Measurements from ENCODE around the gene SLC13A2. TPM values are rescaled to one million over a fixed set of nuclear protein-coding genes. Genes with fewer than 3 reads are reported as not detected.

SLC13A2 gene
- total and polyA plus RNA-seq, 2 of the 4 experiments (the other 2 are of a cell fraction): not detected

- Histone ChIP-seq H3K27me3 (ENCODE audit: control insufficient read depth, insufficient read depth, low read length) (peaks cover 12% of the 10 kb centered on the region), H3K9me3 (ENCODE audit: control insufficient read depth, insufficient read depth, low read length) (no peaks in the 10 kb centered on the region), H3K4me1 (ENCODE audit: control insufficient read depth, insufficient read depth, low read length) (peaks cover 25% of the 10 kb centered on the region), H3K4me2 (ENCODE audit: low read depth, low read length) (no peak overlapping the region), H2AK9ac (replicated peaks; ENCODE audit: low read depth, low read length, poor library complexity) (no peak overlapping the region), H3K4ac (ENCODE audit: low read depth, low read length) (no peak overlapping the region), H2AFZ (replicated peaks; ENCODE audit: low read length, poor library complexity) (no peak overlapping the region), H4K5ac (ENCODE audit: low read depth, low read length) (no peak overlapping the region), H3K9ac (ENCODE audit: low read depth, low read length) (no peak overlapping the region), H2BK5ac (ENCODE audit: low read depth, low read length, poor library complexity, severe bottlenecking) (no peak overlapping the region), H3K27ac (ENCODE audit: insufficient read depth, low read length) (no peak overlapping the region), H3K56ac (ENCODE audit: extremely low read depth, insufficient read depth, low read length) (no peak overlapping the region), H3K36me3 (ENCODE audit: control insufficient read depth, insufficient read depth, low read length) (no peaks in the 10 kb centered on the region), H3K9me1 (ENCODE audit: insufficient read depth, low read length) (peaks cover 8% of the 10 kb centered on the region), H4K20me1 (ENCODE audit: insufficient read depth, low read length) (no peaks in the 10 kb centered on the region), H4K8ac (ENCODE audit: low read depth in 2 of 2, low read length in 2 of 2) (no peak overlapping the region), H2BK20ac (ENCODE audit: low read depth, low read length) (no peak overlapping the region), H3K23ac (ENCODE audit: low read depth, low read length) (no peak overlapping the region), H2AK5ac (ENCODE audit: low read depth, low read length) (no peak overlapping the region), H3K14ac (replicated peaks; ENCODE audit: low read depth, low read length) (no peak overlapping the region), H2BK15ac (ENCODE audit: low read depth, low read length) (no peak overlapping the region), H3K4me3 (ENCODE audit: insufficient read depth, low read depth, low read length) (no peak overlapping the region), H3K18ac (ENCODE audit: low read depth, low read length) (no peak overlapping the region), H4K91ac (ENCODE audit: insufficient read depth, low read depth, low read length) (no peak overlapping the region), H3K79me1 (ENCODE audit: low read depth in 1 of 2, low read length in 2 of 2) (no peaks in the 10 kb centered on the region), H2BK120ac (ENCODE audit: low read depth, low read length) (no peak overlapping the region)
- ChIA-PET POLR2A (ENCODE audit: unreplicated experiment) (no interaction called here), CTCF (no interaction called here)
- in situ Hi-C loops (cut with MboI; ENCODE audit: low sequenced_read_pairs) (no loop called here), intact Hi-C loops (cut with micrococcal nuclease) (no loop called here), dilution Hi-C loops (cut with HindIII; ENCODE audit: low sequenced_read_pairs, unreplicated experiment) (no loop called here)
- ATAC-seq (ENCODE audit: low read depth): no peak
- BruUV-seq (replicated peaks): no TSS peak
- WGBS, 2 experiments (ENCODE audit: extremely low coverage in 2 of 2, insufficient read length in 1 of 2): no CpG with 5 or more reads among the region's 3 CpGs
- TF ChIP-seq RFX5 (IDR thresholded peaks at IDR 0.05; ENCODE audit: low read depth, low read length) (no peak), POLR2A (IDR thresholded peaks at IDR 0.05; ENCODE audit: low read depth, low read length) (no peak), FOS (IDR thresholded peaks at IDR 0.05; ENCODE audit: low read depth, low read length) (no peak), RAD21 (IDR thresholded peaks at IDR 0.05; ENCODE audit: low read length) (no peak), CEBPB (IDR thresholded peaks at IDR 0.05; ENCODE audit: low read depth, low read length) (no peak), USF2 (IDR thresholded peaks at IDR 0.05; ENCODE audit: low read depth, low read length) (no peak), MXI1 (IDR thresholded peaks at IDR 0.05; ENCODE audit: borderline replicate concordance, low read depth, low read length) (no peak), SMC3 (IDR thresholded peaks at IDR 0.05; ENCODE audit: low read depth, low read length) (no peak), CTCF (conservative IDR thresholded peaks at IDR 0.05; ENCODE audit: low read depth, low read length) (no peak), RCOR1 (IDR thresholded peaks at IDR 0.05; ENCODE audit: insufficient replicate concordance, low read length) (no peak), MAZ (IDR thresholded peaks at IDR 0.05; ENCODE audit: borderline replicate concordance, low read depth, low read length) (no peak), MAFK (IDR thresholded peaks at IDR 0.05; ENCODE audit: low read depth, low read length) (no peak), CHD1 (IDR thresholded peaks at IDR 0.05; ENCODE audit: low read depth, low read length) (no peak), NFE2L2 (IDR thresholded peaks at IDR 0.05; ENCODE audit: low read depth, low read length) (no peak), BHLHE40 (IDR thresholded peaks at IDR 0.05; ENCODE audit: low read depth, low read length) (no peak)
- TF ChIP-seq, protein P1, sequence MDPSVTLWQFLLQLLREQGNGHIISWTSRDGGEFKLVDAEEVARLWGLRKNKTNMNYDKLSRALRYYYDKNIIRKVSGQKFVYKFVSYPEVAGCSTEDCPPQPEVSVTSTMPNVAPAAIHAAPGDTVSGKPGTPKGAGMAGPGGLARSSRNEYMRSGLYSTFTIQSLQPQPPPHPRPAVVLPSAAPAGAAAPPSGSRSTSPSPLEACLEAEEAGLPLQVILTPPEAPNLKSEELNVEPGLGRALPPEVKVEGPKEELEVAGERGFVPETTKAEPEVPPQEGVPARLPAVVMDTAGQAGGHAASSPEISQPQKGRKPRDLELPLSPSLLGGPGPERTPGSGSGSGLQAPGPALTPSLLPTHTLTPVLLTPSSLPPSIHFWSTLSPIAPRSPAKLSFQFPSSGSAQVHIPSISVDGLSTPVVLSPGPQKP (IDR thresholded peaks at IDR 0.05; ENCODE audit: borderline replicate concordance, low read depth, low read length): no peak
- no peak for DNase-seq
Measured at GRCh38 chr17:28529013-28529400, 55.6 kb downstream of the SLC13A2 start.
